ENCODE results near the gene TJP1. TPM values are rescaled to one million over a fixed set of nuclear protein-coding genes. Genes with fewer than 3 reads are reported as not detected.

TJP1 gene
- total RNA-seq, 6 donors from 2014 or later: 88.0 to 168 (median 113) TPM

GRCh38 chr15:29811691-29812383, 10.4 kb downstream of the TJP1 start:
- Histone ChIP-seq H3K4me1 (peaks cover 18 to 42% (median 28%) of the 10 kb centered on the region in 4 donors), H3K4me3 (no peak overlapping the region), H3K27ac (no peak overlapping the region), H3K36me3 (no peaks in the 10 kb centered on the region), H3K9me3 (no peaks in the 10 kb centered on the region), H3K27me3 (no peaks in the 10 kb centered on the region)
- 41 to 46% methylated on average over 2 of the region's 2 CpGs for WGBS, 2 donors
- ATAC-seq (ENCODE audit: low FRiP score in 2 of 2): no peak
- TF ChIP-seq EP300 (IDR thresholded peaks at IDR 0.05) (no peak), POLR2AphosphoS5 (IDR thresholded peaks at IDR 0.05) (no peak), CTCF (IDR thresholded peaks at IDR 0.05) (no peak), POLR2A (IDR thresholded peaks at IDR 0.05) (no peak)
- DNase-seq: no peak

DNA sequence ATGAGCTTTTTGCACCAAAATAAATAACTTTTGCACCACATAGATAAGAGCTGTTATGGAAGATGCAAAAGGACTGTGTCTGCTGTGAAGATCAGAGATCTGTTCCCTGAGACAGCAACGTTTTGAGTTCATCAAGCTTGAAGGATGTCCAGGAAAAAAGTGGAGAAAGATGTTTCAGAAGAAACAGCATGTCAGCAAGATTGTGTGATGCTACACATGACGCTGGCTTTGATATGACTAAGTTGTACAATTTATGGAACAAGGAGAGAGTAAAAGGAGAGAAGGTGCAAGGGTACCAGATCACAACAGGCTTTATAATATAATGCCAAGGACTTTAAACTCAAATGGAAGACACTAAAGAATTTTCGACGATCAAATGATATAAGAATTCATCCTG, 16.6 kb downstream of the TJP1 start:
- no peak for ATAC-seq (ENCODE audit: low FRiP score in 2 of 2)
- DNase-seq: no peak
- H3K4me1 ChIP-seq: peaks cover 23 to 43% (median 35%) of the 10 kb centered on the region in 4 donors
- 69 to 70% methylated on average over 4 of the region's 4 CpGs for WGBS, 2 donors
- H3K4me3 ChIP-seq: no peak overlapping the region
- H3K27me3 ChIP-seq: no peaks in the 10 kb centered on the region
- no peaks in the 10 kb centered on the region for H3K36me3 ChIP-seq
- H3K27ac ChIP-seq: no peak overlapping the region
- no peaks in the 10 kb centered on the region for H3K9me3 ChIP-seq
- TF ChIP-seq POLR2AphosphoS5 (IDR thresholded peaks at IDR 0.05): no peak
- no peak for TF ChIP-seq POLR2A (IDR thresholded peaks at IDR 0.05)
- no peak for TF ChIP-seq EP300 (IDR thresholded peaks at IDR 0.05)
- no peak for TF ChIP-seq CTCF (IDR thresholded peaks at IDR 0.05)

GRCh38 chr15:29805043-29805707, 17.1 kb downstream of the TJP1 start:
- peaks cover 23 to 42% (median 33%) of the 10 kb centered on the region in 4 donors for H3K4me1 ChIP-seq
- ATAC-seq (ENCODE audit: low FRiP score in 2 of 2) (peak; percentile 53 to 75), DNase-seq (no peak)
- no peak overlapping the region for H3K4me3 ChIP-seq
- H3K27ac ChIP-seq: peak overlapping the region in 1 of 4 donors; percentile 64
- no peaks in the 10 kb centered on the region for H3K27me3 ChIP-seq
- TF ChIP-seq EP300 (IDR thresholded peaks at IDR 0.05) (no peak), POLR2A (IDR thresholded peaks at IDR 0.05) (no peak), CTCF (IDR thresholded peaks at IDR 0.05) (no peak), POLR2AphosphoS5 (IDR thresholded peaks at IDR 0.05) (no peak)
- H3K36me3 ChIP-seq: no peaks in the 10 kb centered on the region
- 29 to 33% methylated on average over 1 of the region's 1 CpG for WGBS, 2 donors
- H3K9me3 ChIP-seq: no peaks in the 10 kb centered on the region

DNA sequence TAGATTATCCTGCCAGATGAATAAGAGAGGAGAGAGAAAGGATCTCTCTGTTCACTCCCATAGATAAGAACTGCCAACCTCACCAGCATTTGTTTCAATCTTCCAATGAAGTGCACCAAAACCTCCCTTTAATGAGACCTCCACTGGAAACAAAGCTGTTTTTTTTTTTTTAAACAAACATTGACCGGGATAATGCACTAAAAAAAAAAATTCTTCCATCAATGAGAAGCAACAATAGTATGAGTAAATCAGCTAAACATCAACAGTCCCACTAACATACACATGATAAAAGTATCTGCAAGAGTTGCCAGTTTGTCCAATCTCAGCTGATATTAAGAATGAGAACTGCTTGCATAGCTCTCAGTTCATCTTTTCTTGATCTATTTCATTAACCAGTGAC, 19.9 kb downstream of the TJP1 start:
- ATAC-seq (ENCODE audit: low FRiP score in 2 of 2) (no peak), DNase-seq (no peak)
- Histone ChIP-seq H3K4me3 (no peak overlapping the region), H3K27me3 (no peaks in the 10 kb centered on the region), H3K27ac (peak overlapping the region in 1 of 4 donors; percentile 79), H3K4me1 (peaks cover 23 to 36% (median 34%) of the 10 kb centered on the region in 4 donors), H3K9me3 (no peaks in the 10 kb centered on the region), H3K36me3 (peaks cover 0 to 15% (median 0%) of the 10 kb centered on the region in 4 donors)
- 31 to 39% methylated on average over 1 of the region's 1 CpG for WGBS, 2 donors
- TF ChIP-seq POLR2A (IDR thresholded peaks at IDR 0.05): no peak
- TF ChIP-seq EP300 (IDR thresholded peaks at IDR 0.05): no peak
- no peak for TF ChIP-seq POLR2AphosphoS5 (IDR thresholded peaks at IDR 0.05)
- no peak for TF ChIP-seq CTCF (IDR thresholded peaks at IDR 0.05)

Data from upper lobe of left lung (tissue), 6 donors.